BE2C (cell line): Measurements from ENCODE around the gene ARHGAP6.

Experiments used
- DNase-seq: peaks from one replicate; pipeline ENCODE4 v3.0.0-alpha.2; 2020
- H3K27me3 ChIP-seq: fragments of 250-450 bp; sonication (Bioruptor Pico); 2 replicates; pipeline ENCODE4 v1.5.1; 2020; ENCODE audit warnings: mild to moderate bottlenecking
- H3K36me3 ChIP-seq: fragments of 250-450 bp; sonication (Bioruptor Pico); 2 replicates; pipeline ENCODE4 v1.5.1; 2020; ENCODE audit warnings: mild to moderate bottlenecking
- H3K4me1 ChIP-seq: fragments of 250-450 bp; sonication (Bioruptor Pico); 2 replicates; pipeline ENCODE4 v1.5.1; 2020
- H3K4me3 ChIP-seq: 2 replicates; pipeline ENCODE4 v1.5.1; 2011; ENCODE audit warnings: low read depth, low read length
- H3K9me3 ChIP-seq: fragments of 250-450 bp; sonication (Bioruptor Pico); 2 replicates; pipeline ENCODE4 v1.5.1; 2020
- CTCF ChIP-seq: IDR thresholded peaks from 2 replicates; pipeline ENCODE4 v1.5.1; 2012; ENCODE audit warnings: mild to moderate bottlenecking, low read depth, low read length

The ARHGAP6 gene

GRCh38 chrX:11434607-11435006 is 231.1 kb downstream of the ARHGAP6 start:
- no peak for DNase-seq
- TF ChIP-seq CTCF = no peak
- Histone ChIP-seq H3K4me3 (no peak overlapping the region), H3K36me3 (no peaks in the 10 kb centered on the region), H3K9me3 (no peaks in the 10 kb centered on the region), H3K4me1 (no peaks in the 10 kb centered on the region), H3K27me3 (no peaks in the 10 kb centered on the region)

DNA sequence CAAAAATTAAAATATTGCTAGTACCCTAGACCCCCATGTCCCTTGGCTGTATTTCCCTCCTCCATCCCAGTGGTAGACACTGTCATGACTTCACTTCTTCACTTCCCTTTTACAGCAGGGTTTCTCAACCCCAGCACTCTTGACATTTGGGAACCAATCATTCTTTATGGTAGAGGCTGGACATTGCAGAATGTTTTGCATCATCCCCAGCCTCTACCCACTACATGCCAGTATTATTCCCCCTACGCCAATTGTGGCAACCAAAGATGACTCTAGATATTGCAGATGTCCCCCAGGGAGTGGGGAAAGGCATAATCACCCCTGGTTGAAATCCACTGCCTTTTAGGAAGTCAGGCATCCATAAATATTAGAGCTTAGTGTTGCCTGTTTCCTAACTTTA is 233.9 kb downstream of the ARHGAP6 start:
- H3K36me3 ChIP-seq = no peaks in the 10 kb centered on the region
- no peak overlapping the region for H3K4me3 ChIP-seq
- H3K27me3 ChIP-seq = no peaks in the 10 kb centered on the region
- no peak for TF ChIP-seq CTCF
- DNase-seq = no peak
- no peaks in the 10 kb centered on the region for H3K9me3 ChIP-seq
- H3K4me1 ChIP-seq = no peaks in the 10 kb centered on the region

DNA sequence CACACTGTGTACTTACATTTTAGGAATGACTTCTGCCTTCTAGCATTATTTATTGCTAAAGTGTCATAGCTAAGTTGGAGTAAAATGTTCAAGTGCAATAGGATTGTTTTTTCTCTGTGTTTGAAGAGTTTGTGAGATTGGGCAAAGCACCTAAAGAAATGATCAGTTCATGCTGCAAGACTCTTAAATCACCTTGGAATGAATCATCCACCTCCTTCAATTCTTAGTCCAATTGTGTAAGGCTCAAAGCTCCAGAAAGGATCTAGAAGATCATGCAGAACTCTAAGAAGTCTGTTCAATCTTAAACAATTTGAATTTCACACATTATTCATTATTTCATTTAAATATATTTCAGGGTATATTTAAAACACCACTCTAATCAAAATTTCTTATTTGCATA is 235.4 kb downstream of the ARHGAP6 start:
- H3K36me3 ChIP-seq = no peaks in the 10 kb centered on the region
- no peak for TF ChIP-seq CTCF
- no peaks in the 10 kb centered on the region for H3K9me3 ChIP-seq
- H3K4me1 ChIP-seq = no peaks in the 10 kb centered on the region
- no peak overlapping the region for H3K4me3 ChIP-seq
- DNase-seq = no peak
- no peaks in the 10 kb centered on the region for H3K27me3 ChIP-seq

GRCh38 chrX:11429538-11430085 is 236.1 kb downstream of the ARHGAP6 start:
- H3K36me3 ChIP-seq = no peaks in the 10 kb centered on the region
- H3K9me3 ChIP-seq = no peaks in the 10 kb centered on the region
- H3K4me3 ChIP-seq = no peak overlapping the region
- TF ChIP-seq CTCF = no peak
- DNase-seq = no peak
- no peaks in the 10 kb centered on the region for H3K27me3 ChIP-seq
- no peaks in the 10 kb centered on the region for H3K4me1 ChIP-seq

GRCh38 chrX:11427453-11428071 is 238.2 kb downstream of the ARHGAP6 start:
- no peaks in the 10 kb centered on the region for H3K9me3 ChIP-seq
- H3K27me3 ChIP-seq = no peaks in the 10 kb centered on the region
- H3K36me3 ChIP-seq = no peaks in the 10 kb centered on the region
- H3K4me3 ChIP-seq = no peak overlapping the region
- no peak for TF ChIP-seq CTCF
- H3K4me1 ChIP-seq = no peaks in the 10 kb centered on the region
- DNase-seq = no peak

DNA sequence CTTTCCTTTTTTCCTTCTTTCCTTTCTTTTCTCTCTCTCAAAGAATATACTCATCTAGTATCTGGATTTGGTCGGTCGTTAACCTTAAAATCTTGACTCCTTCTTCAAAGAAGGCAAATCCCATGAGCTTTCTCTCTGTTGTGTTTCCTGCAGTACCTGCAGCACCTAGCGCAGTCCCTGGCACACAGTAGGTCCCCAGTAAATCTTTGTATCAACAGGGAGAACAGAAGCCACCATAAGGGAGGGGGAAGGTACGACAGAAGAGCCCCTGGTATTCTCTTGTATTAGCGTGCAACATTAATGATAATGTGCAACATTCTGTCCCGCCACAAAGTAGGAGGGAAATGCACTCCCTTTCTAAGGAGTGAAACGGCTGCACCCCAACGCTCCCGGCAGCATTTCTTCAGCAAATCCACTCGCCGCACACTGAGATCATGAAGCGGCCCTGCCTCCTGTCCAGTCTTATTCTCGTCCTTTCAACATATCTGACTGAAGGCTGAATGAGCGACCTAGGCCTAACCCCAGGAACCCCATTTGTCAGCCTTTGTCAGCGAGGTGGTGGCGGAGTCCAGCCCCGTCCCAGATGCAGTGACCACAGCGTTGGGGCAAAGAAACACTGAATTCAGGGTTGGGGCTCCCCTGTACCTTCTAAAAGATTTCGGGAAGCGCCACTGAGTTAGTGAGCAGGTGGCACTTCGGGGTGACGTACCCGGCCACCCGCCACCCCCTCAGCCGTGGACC is 238.8 kb downstream of the ARHGAP6 start:
- H3K27me3 ChIP-seq = no peaks in the 10 kb centered on the region
- H3K4me3 ChIP-seq = no peak overlapping the region

More for the DNA sequence above, 238.8 kb downstream of the ARHGAP6 start:
- Histone ChIP-seq H3K4me1 (no peaks in the 10 kb centered on the region), H3K9me3 (no peaks in the 10 kb centered on the region), H3K36me3 (no peaks in the 10 kb centered on the region)
- DNase-seq = no peak
- TF ChIP-seq CTCF = no peak
